IMR-90 (cell line): ENCODE data around the gene EPN1. TPM values are rescaled to one million over a fixed set of nuclear protein-coding genes. Genes with fewer than 3 reads are reported as not detected.

Experiments used
- ATAC-seq: fragments of 200-7000 bp; cut with Tn5 transposase; 2 replicates; pipeline ENCODE4 v1.9.1; 2020; ENCODE audit warnings: low read depth, mild to moderate bottlenecking, moderate library complexity
- BruUV-seq: library from RNA; stranded (reverse); fragments of 400-500 nt; replicated peaks from 2 replicates; lab custom pipeline; 2021; lab: Mats Ljungman, UMichigan
- CTCF ChIA-PET: fragments of 300-600 bp; formaldehyde crosslinking; extraction: SDS; loops from one replicate; lab custom pipeline; 2021; ENCODE audit warnings: antibody characterized with exemption; lab: Yijun Ruan, JAX
- POLR2A ChIA-PET: fragments of 300-600 bp; sonication (Branson Sonifier 250); formaldehyde crosslinking; loops from one replicate; lab custom pipeline; 2022; ENCODE audit warnings: antibody characterized with exemption; ENCODE audit not compliant: unreplicated experiment; lab: Charles Lee
- DNase-seq: peaks from one replicate; pipeline ENCODE4 v3.0.0; 2013
- H2AFZ ChIP-seq: replicated peaks from 2 replicates; pipeline ENCODE3; 2013; ENCODE audit warnings: low read length, mild to moderate bottlenecking; ENCODE audit not compliant: poor library complexity
- H2AK5ac ChIP-seq: 2 replicates; pipeline ENCODE4 v1.6.1; 2013; ENCODE audit warnings: low read depth, low read length, inconsistent platforms
- H2AK9ac ChIP-seq: replicated peaks from 2 replicates; pipeline ENCODE3; 2013; ENCODE audit warnings: mild to moderate bottlenecking, low read depth, low read length, moderate library complexity; ENCODE audit not compliant: poor library complexity
- H2BK120ac ChIP-seq: 2 replicates; pipeline ENCODE4 v1.6.1; 2013; ENCODE audit warnings: low read depth, low read length, inconsistent platforms
- H2BK15ac ChIP-seq: 3 replicates; pipeline ENCODE4 v1.6.1; 2013; ENCODE audit warnings: low read depth, low read length, inconsistent platforms
- H2BK20ac ChIP-seq: 2 replicates; pipeline ENCODE4 v1.6.1; 2013; ENCODE audit warnings: low read depth, mild to moderate bottlenecking, inconsistent platforms, low read length, moderate library complexity
- H2BK5ac ChIP-seq: 2 replicates; pipeline ENCODE4 v1.6.1; 2013; ENCODE audit warnings: mild to moderate bottlenecking, low read depth, low read length, inconsistent platforms; ENCODE audit not compliant: poor library complexity, severe bottlenecking
- H3K14ac ChIP-seq: replicated peaks from 2 replicates; pipeline ENCODE4 v1.6.1; 2013; ENCODE audit warnings: low read depth, low read length, inconsistent platforms
- H3K18ac ChIP-seq: 2 replicates; pipeline ENCODE4 v1.6.1; 2013; ENCODE audit warnings: low read depth, low read length, control low read depth
- H3K23ac ChIP-seq: 2 replicates; pipeline ENCODE4 v1.6.1; 2013; ENCODE audit warnings: low read depth, low read length, inconsistent platforms
- H3K27ac ChIP-seq: 2 replicates; pipeline ENCODE4 v1.5.1; 2013; ENCODE audit warnings: mild to moderate bottlenecking, control low read depth, low read length; ENCODE audit not compliant: insufficient read depth
- H3K27me3 ChIP-seq: 2 replicates; pipeline ENCODE4 v1.6.1; 2013; ENCODE audit warnings: low read length; ENCODE audit not compliant: control insufficient read depth, insufficient read depth
- H3K36me3 ChIP-seq: 2 replicates; pipeline ENCODE4 v1.6.1; 2013; ENCODE audit warnings: low read length, mixed read lengths; ENCODE audit not compliant: control insufficient read depth, insufficient read depth
- H3K4ac ChIP-seq: 2 replicates; pipeline ENCODE4 v1.6.1; 2013; ENCODE audit warnings: low read depth, low read length, inconsistent platforms
- H3K4me1 ChIP-seq: 2 replicates; pipeline ENCODE4 v1.6.1; 2013; ENCODE audit warnings: low read length, mixed read lengths; ENCODE audit not compliant: control insufficient read depth, insufficient read depth
- H3K4me2 ChIP-seq: 2 replicates; pipeline ENCODE4 v1.6.1; 2013; ENCODE audit warnings: low read depth, mild to moderate bottlenecking, control low read depth, low read length, moderate library complexity
- H3K4me3 ChIP-seq: 2 replicates; pipeline ENCODE4 v1.5.1; 2013; ENCODE audit warnings: low read depth, mild to moderate bottlenecking, control low read depth, low read length, moderate library complexity; ENCODE audit not compliant: insufficient read depth
- H3K56ac ChIP-seq: 2 replicates; pipeline ENCODE4 v1.6.1; 2013; ENCODE audit warnings: low read length, inconsistent platforms; ENCODE audit not compliant: insufficient read depth; ENCODE audit errors: extremely low read depth
- H3K79me1 ChIP-seq, 2 experiments: 2 replicates each; pipeline ENCODE4 v1.6.1; 2013; ENCODE audit warnings: low read length in 2 of 2, inconsistent platforms in 1 of 2, low read depth in 1 of 2
- H3K9ac ChIP-seq: 2 replicates; pipeline ENCODE4 v1.6.1; 2013; ENCODE audit warnings: low read depth, low read length, control low read depth
- H3K9me1 ChIP-seq: 2 replicates; pipeline ENCODE4 v1.6.1; 2013; ENCODE audit warnings: low read length, inconsistent platforms; ENCODE audit not compliant: insufficient read depth
- H3K9me3 ChIP-seq: 2 replicates; pipeline ENCODE4 v1.6.1; 2013; ENCODE audit warnings: low read length; ENCODE audit not compliant: control insufficient read depth, insufficient read depth
- H4K20me1 ChIP-seq: 2 replicates; pipeline ENCODE4 v1.6.1; 2013; ENCODE audit warnings: low read length, inconsistent platforms; ENCODE audit not compliant: insufficient read depth
- H4K5ac ChIP-seq: 2 replicates; pipeline ENCODE4 v1.6.1; 2013; ENCODE audit warnings: mild to moderate bottlenecking, low read depth, low read length, control low read depth
- H4K8ac ChIP-seq, 2 experiments: 2 replicates each; pipeline ENCODE4 v1.6.1; 2013; ENCODE audit warnings: low read depth in 2 of 2, low read length in 2 of 2, control low read depth in 1 of 2, inconsistent platforms in 1 of 2
- H4K91ac ChIP-seq: 2 replicates; pipeline ENCODE4 v1.6.1; 2013; ENCODE audit warnings: low read depth, low read length, inconsistent platforms; ENCODE audit not compliant: insufficient read depth
- CTCF ChIP-seq: conservative IDR thresholded peaks from 2 replicates; pipeline ENCODE4 v1.5.1; 2012; ENCODE audit warnings: mild to moderate bottlenecking, low read depth, low read length, improper control_type of control experiment
- ELK1 ChIP-seq: fragments of 150-350 bp; IDR thresholded peaks from 2 replicates; pipeline ENCODE4 v1.6.1; 2016; ENCODE audit warnings: low read depth, mild to moderate bottlenecking, low read length, moderate library complexity, borderline replicate concordance
- FOS ChIP-seq: fragments of 150-350 bp; IDR thresholded peaks from 2 replicates; pipeline ENCODE4 v1.6.1; 2016; ENCODE audit warnings: low read depth, low read length
- MAFK ChIP-seq: IDR thresholded peaks from 2 replicates; pipeline ENCODE4 v1.6.1; 2012; ENCODE audit warnings: low read depth, low read length, improper control_type of control experiment
- MAZ ChIP-seq: IDR thresholded peaks from 2 replicates; pipeline ENCODE4 v1.6.1; 2012; ENCODE audit warnings: low read depth, mild to moderate bottlenecking, low read length, improper control_type of control experiment, moderate library complexity, borderline replicate concordance
- MXI1 ChIP-seq: IDR thresholded peaks from 2 replicates; pipeline ENCODE4 v1.6.1; 2012; ENCODE audit warnings: low read depth, mild to moderate bottlenecking, low read length, moderate library complexity, borderline replicate concordance
- NFE2L2 ChIP-seq: fragments of 150-350 bp; IDR thresholded peaks from 2 replicates; pipeline ENCODE4 v1.6.1; 2016; ENCODE audit warnings: low read depth, mild to moderate bottlenecking, low read length
- POLR2A ChIP-seq: IDR thresholded peaks from 2 replicates; pipeline ENCODE4 v1.6.1; 2012; ENCODE audit warnings: mild to moderate bottlenecking, low read depth, low read length
- RCOR1 ChIP-seq: IDR thresholded peaks from 2 replicates; pipeline ENCODE4 v1.6.1; 2012; ENCODE audit warnings: mild to moderate bottlenecking, low read length, improper control_type of control experiment; ENCODE audit not compliant: insufficient replicate concordance
- RFX5 ChIP-seq: IDR thresholded peaks from 2 replicates; pipeline ENCODE4 v1.8.0; 2012; ENCODE audit warnings: low read depth, mild to moderate bottlenecking, low read length, moderate library complexity
- SMC3 ChIP-seq: fragments of 150-350 bp; IDR thresholded peaks from 2 replicates; pipeline ENCODE4 v1.6.1; 2016; ENCODE audit warnings: low read depth, mild to moderate bottlenecking, antibody characterized with exemption, low read length, moderate library complexity
- WGBS, 2 experiments: methylation state at CpG; one replicate each; pipeline versions ENCODE4 v1.1.5 to v1.1.7; 2013; ENCODE audit warnings: missing lambda C conversion rate in 2 of 2; ENCODE audit not compliant: insufficient read length in 1 of 2; ENCODE audit errors: extremely low coverage in 2 of 2; 5-methylcytosine and 5-hydroxymethylcytosine counted together
- dilution Hi-C: fragments of 300-500 bp; cut with HindIII; formaldehyde crosslinking; loops from one replicate; pipeline ENCODE4 v1.14.3; 2018; ENCODE audit warnings: low sequenced_read_pairs; ENCODE audit not compliant: unreplicated experiment
- in situ Hi-C: fragments of 300-500 bp; cut with MboI; formaldehyde crosslinking; loops from 3 replicates; pipeline ENCODE4 v1.14.3; 2019; ENCODE audit warnings: low sequenced_read_pairs, inconsistent platforms, mixed read lengths
- intact Hi-C: fragments of 100-400 bp; cut with micrococcal nuclease; formaldehyde crosslinking; loops from 2 replicates; pipeline ENCODE4 v1.10.0; 2022
- polyA plus RNA-seq, 3 experiments: library from polyadenylated mRNA; depleted of rRNA; stranded (reverse); fragments of >200 nt; gene quantifications; 2 replicates each; pipeline ENCODE4 v1.2.3, GENCODE V29; 2012; ENCODE audit warnings: low replicate concordance in 1 of 3
- total RNA-seq: library from RNA; depleted of rRNA; stranded (reverse); fragments of >200 nt; gene quantifications from 2 replicates; pipeline ENCODE4 v1.2.3, GENCODE V29; 2012
- TF ChIP-seq, protein P1 (sequence below): fragments of 150-350 bp; IDR thresholded peaks from 2 replicates; pipeline ENCODE4 v1.6.1; 2017; ENCODE audit warnings: mild to moderate bottlenecking, antibody characterized with exemption, low read length, low read depth

EPN1 gene
- total and polyA plus RNA-seq, 2 of the 4 experiments (the other 2 are of a cell fraction): 19.0 to 122 TPM

GRCh38 chr19:55654868-55655647 lies 20.0 kb upstream of the EPN1 start, which contains the start of gene U2AF2:
Gene U2AF2, plus strand, starts transcription at chr19:55655035. Its CDS starts 70 bp downstream, at chr19:55655105.
- peak within 1 kb of the TSS; percentile 99 for H4K91ac ChIP-seq
- peak within 1 kb of the TSS; percentile 97 for H4K5ac ChIP-seq
- ChIA-PET CTCF (interaction anchor here (0.6 to 1.1 kb wide), 5 partner anchors 16 to 49 kb away, joined by 3 to 5 read pairs (median 3); no protein-coding TSS in a partner anchor), POLR2A (interaction anchor here (0.6 to 1.1 kb wide), 5 partner anchors 11 to 1786 kb away, joined by 3 to 7 read pairs (median 5); no protein-coding TSS in a partner anchor)
- H2AK5ac ChIP-seq: peak within 1 kb of the TSS; percentile 97
- ATAC-seq: peak; percentile 8
- no TSS peak for BruUV-seq
- H3K4me1 ChIP-seq: peaks cover 10% of the 10 kb centered on the region
- peak within 1 kb of the TSS; percentile 98 for H2AFZ ChIP-seq
- H3K23ac ChIP-seq: peak within 1 kb of the TSS; percentile 100
- H3K27ac ChIP-seq: peak within 1 kb of the TSS; percentile 98
- no peaks in the 10 kb centered on the region for H3K27me3 ChIP-seq
- H3K9me3 ChIP-seq: no peaks in the 10 kb centered on the region
- peaks cover 13% of the 10 kb centered on the region for H3K9me1 ChIP-seq
- peak within 1 kb of the TSS; percentile 99 for H3K4ac ChIP-seq
- H3K56ac ChIP-seq: peak within 1 kb of the TSS; percentile 100
- H3K14ac ChIP-seq: peak within 1 kb of the TSS; percentile 100
- peak within 1 kb of the TSS; percentile 94 for H2BK5ac ChIP-seq
- H3K36me3 ChIP-seq: peaks cover 14% of the 10 kb centered on the region
- peak; percentile 89 for DNase-seq
- dilution Hi-C loops (no loop called here), intact Hi-C loops (loop anchor here (2.0 kb wide), 1 partner anchor 20 kb away; the partner anchor contains the start of gene EPN1), in situ Hi-C loops (loop anchor here (25.0 kb wide), 2 partner anchors 1193 to 1518 kb away; partner anchors contain the start of genes CDC42EP5, CNOT3 and LENG9)
- H2BK120ac ChIP-seq: peak within 1 kb of the TSS; percentile 95
- peak within 1 kb of the TSS; percentile 98 to 100 for H4K8ac ChIP-seq
- H4K20me1 ChIP-seq: peaks cover 55% of the 10 kb centered on the region
- peak within 1 kb of the TSS; percentile 99 for H3K9ac ChIP-seq
- peak within 1 kb of the TSS; percentile 79 for H3K4me3 ChIP-seq
- peaks cover 0 to 14% of the 10 kb centered on the region in 2 experiments; a peak in 1 of 4 replicates for H3K79me1 ChIP-seq
- H2AK9ac ChIP-seq: peak within 1 kb of the TSS; percentile 99
- peak within 1 kb of the TSS; percentile 92 for H3K4me2 ChIP-seq
- H3K18ac ChIP-seq: peak within 1 kb of the TSS; percentile 96
- H2BK15ac ChIP-seq: peak within 1 kb of the TSS; percentile 92; the same call in 1 of the 3 replicates
- H2BK20ac ChIP-seq: peak within 1 kb of the TSS; percentile 74; the same call in 1 of the 2 replicates
- 0% methylated on average over 44 of the region's 95 CpGs; no CpG with 5 or more reads in 1 of the 2 experiments for WGBS, 2 experiments
- TF ChIP-seq RCOR1: no peak
- peak; percentile 60; the same call in 1 of the 2 replicates for TF ChIP-seq MAZ
- TF ChIP-seq NFE2L2: no peak
- TF ChIP-seq CTCF: no peak
- TF ChIP-seq RFX5: no peak
- TF ChIP-seq ELK1: no peak
- no peak for TF ChIP-seq MAFK
- TF ChIP-seq POLR2A: peak; percentile 83
- no peak for TF ChIP-seq SMC3
- TF ChIP-seq MXI1: peak; percentile 90; the same call in 1 of the 2 replicates
- TF ChIP-seq, protein P1, sequence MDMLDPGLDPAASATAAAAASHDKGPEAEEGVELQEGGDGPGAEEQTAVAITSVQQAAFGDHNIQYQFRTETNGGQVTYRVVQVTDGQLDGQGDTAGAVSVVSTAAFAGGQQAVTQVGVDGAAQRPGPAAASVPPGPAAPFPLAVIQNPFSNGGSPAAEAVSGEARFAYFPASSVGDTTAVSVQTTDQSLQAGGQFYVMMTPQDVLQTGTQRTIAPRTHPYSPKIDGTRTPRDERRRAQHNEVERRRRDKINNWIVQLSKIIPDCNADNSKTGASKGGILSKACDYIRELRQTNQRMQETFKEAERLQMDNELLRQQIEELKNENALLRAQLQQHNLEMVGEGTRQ: peak; percentile 93
- no peak for TF ChIP-seq FOS
